ENCODE measurements around the gene GATAD2B.
"Not testable (repeated sequence)": the region's sequence is repeated elsewhere in the genome, so short reads cannot be mapped to it uniquely, and the experiment has no call there.

DNA sequence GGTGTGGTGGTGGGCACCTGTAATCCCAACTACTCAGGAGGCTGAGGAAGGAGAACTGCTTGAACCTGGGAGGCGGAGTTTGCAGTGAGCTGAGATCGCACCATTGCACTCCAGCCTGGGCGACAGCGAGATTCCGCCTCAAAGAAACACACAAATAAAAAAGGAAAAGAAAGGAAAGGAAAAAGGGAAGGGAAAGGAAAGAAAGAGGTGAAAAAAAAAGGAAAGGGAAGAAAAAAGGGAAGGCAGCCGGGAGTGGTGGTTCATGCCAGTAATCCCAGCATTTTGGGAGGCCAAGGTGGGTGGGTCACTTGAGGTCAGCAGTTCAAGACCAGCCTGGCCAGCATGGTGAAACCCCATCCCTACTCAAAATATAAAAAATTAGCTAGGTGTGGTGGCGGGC is 31.7 kb downstream of the GATAD2B start:
- TF ChIP-seq, protein P1, sequence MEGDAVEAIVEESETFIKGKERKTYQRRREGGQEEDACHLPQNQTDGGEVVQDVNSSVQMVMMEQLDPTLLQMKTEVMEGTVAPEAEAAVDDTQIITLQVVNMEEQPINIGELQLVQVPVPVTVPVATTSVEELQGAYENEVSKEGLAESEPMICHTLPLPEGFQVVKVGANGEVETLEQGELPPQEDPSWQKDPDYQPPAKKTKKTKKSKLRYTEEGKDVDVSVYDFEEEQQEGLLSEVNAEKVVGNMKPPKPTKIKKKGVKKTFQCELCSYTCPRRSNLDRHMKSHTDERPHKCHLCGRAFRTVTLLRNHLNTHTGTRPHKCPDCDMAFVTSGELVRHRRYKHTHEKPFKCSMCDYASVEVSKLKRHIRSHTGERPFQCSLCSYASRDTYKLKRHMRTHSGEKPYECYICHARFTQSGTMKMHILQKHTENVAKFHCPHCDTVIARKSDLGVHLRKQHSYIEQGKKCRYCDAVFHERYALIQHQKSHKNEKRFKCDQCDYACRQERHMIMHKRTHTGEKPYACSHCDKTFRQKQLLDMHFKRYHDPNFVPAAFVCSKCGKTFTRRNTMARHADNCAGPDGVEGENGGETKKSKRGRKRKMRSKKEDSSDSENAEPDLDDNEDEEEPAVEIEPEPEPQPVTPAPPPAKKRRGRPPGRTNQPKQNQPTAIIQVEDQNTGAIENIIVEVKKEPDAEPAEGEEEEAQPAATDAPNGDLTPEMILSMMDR (IDR thresholded peaks at IDR 0.05) = not testable (repeated sequence)
- not testable (repeated sequence) for TF ChIP-seq POLR2A (IDR thresholded peaks at IDR 0.05)

Data from esophagus squamous epithelium (tissue), 4 donors.